Adrenal gland (tissue), 12 donors: ENCODE data around the gene GRHL3. TPM values are rescaled to one million over a fixed set of nuclear protein-coding genes. Genes with fewer than 3 reads are reported as not detected.

Source experiments
- DNase-seq, 7 donors: peaks; one replicate each; pipeline ENCODE4 v3.0.0-alpha.2; 2019 to 2020
- H3K27ac ChIP-seq, 5 donors: fragments of 200-600 bp; sonication (generic) in 4 of 5; 1 replicate in 3 of 5; 2 replicates in 2 of 5; pipeline versions ENCODE4 v1.5.1 to v1.8.0; 2016 to 2020; ENCODE audit warnings: mild to moderate bottlenecking in 1 of 5
- H3K27me3 ChIP-seq: fragments of 200-600 bp; 2 replicates; pipeline ENCODE4 v1.8.0; 2021
- H3K36me3 ChIP-seq, 2 donors: fragments of 200-600 bp; replicated peaks in 1 of 2; 1 replicate in 1 of 2; 2 replicates in 1 of 2; pipeline versions ENCODE4 v1.5.1 to v1.8.0; 2018 to 2022
- H3K4me1 ChIP-seq, 2 donors: fragments of 200-600 bp; replicated peaks in 1 of 2; 1 replicate in 1 of 2; 2 replicates in 1 of 2; pipeline versions ENCODE4 v1.5.1 to v1.8.0; 2018 to 2021
- H3K4me3 ChIP-seq, 4 donors: fragments of 200-600 bp; sonication (generic) in 3 of 4; one replicate each; pipeline ENCODE4 v1.5.1; 2016 to 2018
- H3K9me3 ChIP-seq, 3 donors: fragments of 200-600 bp; sonication (generic) in 1 of 3; replicated peaks in 1 of 3; 1 replicate in 2 of 3; 2 replicates in 1 of 3; pipeline versions ENCODE4 v1.5.1 to v1.8.0; 2016 to 2021
- CTCF ChIP-seq, 6 experiments: fragments of 450-650 bp in 4 of 6; fragments of 200-600 bp in 2 of 6; sonication (generic) in 1 of 6; IDR thresholded peaks; 1 replicate in 5 of 6; 2 replicates in 1 of 6; pipeline versions ENCODE4 v1.5.1 to v1.8.0; 2016 to 2021; ENCODE audit warnings: antibody characterized with exemption in 6 of 6, mild to moderate bottlenecking in 2 of 6, moderate library complexity in 1 of 6
- POLR2A ChIP-seq, 2 donors: fragments of 450-650 bp; IDR thresholded peaks; one replicate each; pipeline ENCODE4 v1.6.1; 2017; ENCODE audit warnings: antibody characterized with exemption in 2 of 2, mild to moderate bottlenecking in 2 of 2, moderate library complexity in 1 of 2
- WGBS, 4 donors: extraction: QIAGEN DNeasy Blood & Tissue Kit in 2 of 4; methylation state at CpG; one replicate each; pipeline versions ENCODE4 v1.1.5 to v1.1.7; 2013 to 2017; 5-methylcytosine and 5-hydroxymethylcytosine counted together
- intact Hi-C, 2 donors: fragments of 100-400 bp; cut with DNase I; formaldehyde crosslinking; loops; one replicate each; pipeline versions ENCODE4 v1.14.1 to v1.15.0; 2022 to 2023
- polyA plus RNA-seq, 3 donors: library from polyadenylated mRNA; stranded (reverse); fragments of 200-250 nt in 2 of 3; fragments of 350-450 nt in 1 of 3; fragmentation: Illumina TruSeq in 1 of 3; extraction: RNeasy Lipid Tissue Mini Kit (QIAGEN cat#74804) in 1 of 3; gene quantifications; one replicate each; pipeline ENCODE4 v1.2.3, GENCODE V29; 2013 to 2014
- total RNA-seq, 9 donors: library from RNA; depleted of rRNA in 4 of 9; stranded (reverse); fragments of >200 nt in 4 of 9; fragments of 120-200 nt in 1 of 9; fragmentation: NEBNext Ultra II Directional in 1 of 9; extraction: Animal tissue kit (Norgen Biotek cat#: 25700) in 1 of 9; gene quantifications; one replicate each; pipeline versions ENCODE4 v1.1.0 to v1.2.4, GENCODE V29; 2013 to 2023
- donor health status: healthy with polysubstance abuse.
- donor health status: Bipolar disorder and iron deficiency.
- donor health status: DM: yes; HTN: yes; CAD: no.
- donor health status: DM: no; HTN: no; CAD: no.
- donor health status: DM: no; HTN: no; CAD: no.
- donor health status: DM: yes; HTN: yes; CAD: no.

GRHL3 gene
- total and polyA plus RNA-seq, 12 donors, result 0.10 to 0.20 (median 0.16) TPM; not detected in 8

DNA sequence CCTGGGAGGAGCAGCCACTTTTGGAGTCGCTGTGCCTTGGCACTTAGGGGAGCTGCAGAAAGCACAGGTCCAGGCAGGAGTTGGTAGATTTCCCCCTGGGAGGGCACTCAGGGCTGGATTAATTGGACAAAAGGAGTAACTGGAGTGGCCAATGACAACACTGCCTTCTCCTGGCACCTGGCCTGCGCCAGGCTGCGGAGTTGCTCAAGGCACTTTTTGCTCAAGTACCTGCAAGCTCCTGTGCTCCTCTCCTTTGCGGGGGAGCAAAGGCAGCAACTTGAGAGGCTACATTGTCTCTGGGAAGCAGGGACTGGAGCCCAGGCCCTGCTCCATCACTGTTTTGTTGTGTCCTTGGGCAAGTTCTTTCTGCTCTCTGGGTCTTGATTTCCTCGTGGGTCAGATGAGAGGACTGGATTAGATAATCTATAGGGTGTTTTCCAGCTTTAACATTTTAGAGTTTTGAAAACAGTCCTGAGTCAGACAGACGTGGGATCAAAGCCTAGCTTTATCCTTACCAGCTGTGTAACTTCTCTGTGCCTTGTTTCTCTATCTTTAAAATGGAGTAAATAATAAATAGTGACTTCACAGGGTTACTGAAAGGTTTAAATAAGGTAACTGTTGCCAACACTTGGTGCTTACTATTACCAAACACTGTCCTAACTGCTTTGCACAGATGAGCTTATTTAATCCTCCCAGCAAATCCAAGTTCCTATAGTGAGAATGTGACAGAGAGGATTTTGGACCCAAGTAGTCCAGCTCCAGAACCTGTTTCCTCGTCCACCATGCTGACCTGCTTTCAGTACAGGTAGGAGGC lies 18.0 kb upstream of the GRHL3 start:
- no peak for DNase-seq
- no peaks in the 10 kb centered on the region for H3K9me3 ChIP-seq
- no peak overlapping the region for H3K4me3 ChIP-seq
- H3K27ac ChIP-seq, result no peak overlapping the region
- H3K4me1 ChIP-seq, result no peaks in the 10 kb centered on the region
- intact Hi-C loops, result no loop called here
- peaks cover 10% of the 10 kb centered on the region for H3K27me3 ChIP-seq
- TF ChIP-seq CTCF (IDR thresholded peaks at IDR 0.05) (no peak), POLR2A (IDR thresholded peaks at IDR 0.05) (no peak)
- no peaks in the 10 kb centered on the region for H3K36me3 ChIP-seq
- 53 to 76% (median 67%) methylated on average over 4 to 7 of the region's 7 CpGs for WGBS, 4 donors

- no peaks in the 10 kb centered on the region for H3K9me3 ChIP-seq
- H3K27ac ChIP-seq, result no peak overlapping the region
- H3K27me3 ChIP-seq, result peaks cover 10% of the 10 kb centered on the region
- no peaks in the 10 kb centered on the region for H3K36me3 ChIP-seq
- H3K4me1 ChIP-seq, result no peaks in the 10 kb centered on the region
- H3K4me3 ChIP-seq, result no peak overlapping the region
- intact Hi-C loops, result no loop called here
- 32 to 59% (median 53%) methylated on average over 4 of the region's 4 CpGs for WGBS, 4 donors
- TF ChIP-seq CTCF (IDR thresholded peaks at IDR 0.05) (no peak), POLR2A (IDR thresholded peaks at IDR 0.05) (no peak)
- peak in 4 of 7 donors; percentile 18 to 62 (median 35) for DNase-seq
Observed at GRCh38 chr1:24301785-24302175, 17.4 kb upstream of the GRHL3 start.

GRCh38 chr1:24302209-24302611 lies 16.9 kb upstream of the GRHL3 start:
- DNase-seq, result no peak
- no peaks in the 10 kb centered on the region for H3K4me1 ChIP-seq
- H3K9me3 ChIP-seq, result no peaks in the 10 kb centered on the region
- H3K27me3 ChIP-seq, result peaks cover 10% of the 10 kb centered on the region
- no peak for TF ChIP-seq CTCF (IDR thresholded peaks at IDR 0.05)
- TF ChIP-seq POLR2A (IDR thresholded peaks at IDR 0.05), result no peak
- H3K27ac ChIP-seq, result no peak overlapping the region
- no peaks in the 10 kb centered on the region for H3K36me3 ChIP-seq
- no peak overlapping the region for H3K4me3 ChIP-seq
- intact Hi-C loops, result no loop called here
- 88 to 90% (median 89%) methylated on average over 3 of the region's 3 CpGs for WGBS, 4 donors

GRCh38 chr1:24303600-24303999 lies 15.6 kb upstream of the GRHL3 start:
- intact Hi-C loops, result no loop called here
- Histone ChIP-seq H3K27ac (no peak overlapping the region), H3K27me3 (peaks cover 10% of the 10 kb centered on the region), H3K4me3 (no peak overlapping the region), H3K9me3 (no peaks in the 10 kb centered on the region), H3K4me1 (no peaks in the 10 kb centered on the region), H3K36me3 (no peaks in the 10 kb centered on the region)
- no peak for DNase-seq
- WGBS, 4 donors, result 90 to 94% (median 90%) methylated on average over 4 of the region's 4 CpGs
- TF ChIP-seq CTCF (IDR thresholded peaks at IDR 0.05), result no peak
- no peak for TF ChIP-seq POLR2A (IDR thresholded peaks at IDR 0.05)
